Nasal cavity respiratory epithelium epithelial cell of viscerocranial mucosa (primary cell): Measurements from ENCODE around the gene DCAF4L1. TPM values are rescaled to one million over a fixed set of nuclear protein-coding genes. Genes with fewer than 3 reads are reported as not detected.

Experiments
- total RNA-seq: library from RNA; depleted of rRNA; stranded (reverse); fragments of >200 nt; gene quantifications from 2 replicates; pipeline ENCODE4 v1.2.3, GENCODE V29; 2014

Gene DCAF4L1, protein sequence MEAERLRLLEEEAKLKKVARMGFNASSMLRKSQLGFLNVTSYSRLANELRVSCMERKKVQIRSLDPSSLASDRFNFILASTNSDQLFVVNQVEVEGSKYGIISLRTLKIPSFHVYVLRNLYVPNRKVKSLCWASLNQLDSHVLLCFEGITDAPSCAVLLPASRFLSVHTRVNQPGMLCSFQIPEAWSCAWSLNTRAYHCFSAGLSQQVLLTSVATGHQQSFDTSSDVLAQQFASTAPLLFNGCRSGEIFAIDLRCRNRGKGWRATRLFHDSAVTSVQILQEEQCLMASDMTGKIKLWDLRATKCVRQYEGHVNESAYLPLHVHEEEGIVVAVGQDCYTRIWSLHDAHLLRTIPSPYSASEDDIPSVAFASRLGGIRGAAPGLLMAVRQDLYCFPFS
- total RNA-seq, result 0.34 and 0.36 TPM in 2 replicates

DNA sequence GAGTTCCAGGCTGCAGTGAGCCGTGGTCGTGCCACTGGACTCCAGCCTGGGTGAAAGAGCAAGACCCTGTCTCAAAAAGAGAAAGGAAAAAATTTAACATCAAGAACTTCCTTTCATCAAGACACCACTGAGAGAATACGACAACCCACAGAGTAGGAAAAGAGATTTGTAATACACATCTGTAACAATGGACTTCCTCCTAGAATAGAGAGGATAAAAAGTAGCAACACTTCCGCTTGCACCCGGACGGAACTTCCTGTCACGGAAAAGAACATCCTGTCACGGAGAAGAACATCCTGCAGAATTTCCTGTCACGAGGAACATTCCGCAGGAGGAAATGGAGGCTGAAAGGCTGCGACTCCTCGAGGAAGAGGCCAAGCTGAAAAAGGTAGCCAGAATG, at the start of gene DCAF4L1:
TSS of gene DCAF4L1 (plus strand) at position 301 of the 400 bp plus-strand sequence. CDS start at position 338, 37 bp downstream.

DNA sequence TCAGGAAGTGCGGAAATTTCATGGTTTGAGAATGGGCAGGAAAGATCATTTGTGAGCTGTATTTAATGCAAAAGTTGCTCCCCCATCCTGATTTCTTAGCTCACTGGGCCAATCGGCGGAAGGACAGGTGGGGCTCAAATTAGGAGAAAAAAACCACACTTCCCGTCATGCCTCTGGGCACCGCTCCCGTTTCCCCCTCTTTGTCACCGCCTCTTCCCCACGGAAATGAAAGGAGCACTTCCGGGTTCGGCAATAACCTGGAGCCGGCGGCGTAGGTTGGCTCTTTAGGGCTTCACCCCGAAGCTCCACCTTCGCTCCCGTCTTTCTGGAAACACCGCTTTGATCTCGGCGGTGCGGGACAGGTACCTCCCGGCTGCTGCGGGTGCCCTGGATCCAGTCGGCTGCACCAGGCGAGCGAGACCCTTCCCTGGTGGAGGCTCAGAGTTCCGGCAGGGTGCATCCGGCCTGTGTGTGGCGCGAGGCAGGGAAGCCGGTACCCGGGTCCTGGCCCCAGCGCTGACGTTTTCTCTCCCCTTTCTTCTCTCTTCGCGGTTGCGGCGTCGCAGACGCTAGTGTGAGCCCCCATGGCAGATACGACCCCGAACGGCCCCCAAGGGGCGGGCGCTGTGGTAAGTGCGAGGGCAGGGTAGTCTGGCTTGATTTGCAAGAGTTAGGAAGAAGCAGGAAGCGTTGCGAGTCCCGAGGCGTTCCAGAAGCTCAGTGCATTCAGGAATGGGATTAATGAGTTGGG, 46.5 kb upstream of the DCAF4L1 start, which contains the start of gene TMEM33:
TSS of gene TMEM33 (plus strand) at position 529 of the 751 bp plus-strand sequence. CDS start at position 585, 56 bp downstream.

DNA sequence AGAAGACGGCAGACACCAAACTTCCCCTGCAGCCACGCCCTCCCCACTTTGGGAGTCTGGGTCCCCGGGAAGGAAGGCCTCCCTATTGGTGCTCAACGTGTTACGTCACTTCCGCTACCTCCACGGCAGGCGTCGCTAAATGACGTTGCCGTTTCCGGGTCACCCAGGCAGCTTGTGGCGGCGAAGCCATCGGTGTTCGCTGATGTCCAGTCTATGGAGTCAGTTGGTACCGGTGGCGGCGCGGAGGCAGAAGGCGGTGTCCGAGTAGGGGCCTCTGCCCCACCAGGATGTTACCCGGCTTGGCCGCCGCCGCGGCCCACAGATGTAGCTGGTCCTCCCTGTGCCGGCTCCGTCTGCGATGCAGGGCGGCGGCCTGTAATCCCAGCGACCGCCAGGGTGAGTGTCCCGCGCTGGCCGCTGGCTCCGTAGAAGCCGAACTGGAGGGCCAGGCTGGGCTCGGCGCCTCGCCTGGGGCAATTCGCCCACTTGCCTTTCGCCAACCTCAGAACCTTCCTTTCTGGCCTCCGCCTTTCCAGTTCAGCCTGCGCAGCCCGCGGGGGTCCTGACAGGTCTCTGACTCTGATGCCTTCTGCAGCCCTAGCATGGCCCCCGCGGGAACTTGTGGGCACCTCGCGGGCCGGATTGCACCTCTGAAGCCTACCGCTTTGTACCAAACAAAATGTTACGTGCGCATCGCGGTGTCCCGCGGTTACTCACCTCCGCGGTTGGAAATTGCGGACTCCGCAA, 9.0 kb downstream of the DCAF4L1 start, which contains the start of gene SLC30A9:
TSS of gene SLC30A9 (plus strand) at position 166 of the 747 bp plus-strand sequence. CDS start at position 288, 122 bp downstream.

Other genes starting within 250 kb of the DCAF4L1 start
- gene PHOX2B, start 233.0 kb upstream of the DCAF4L1 start, total RNA-seq, result not detected in 2 replicates
- 119 and 155 TPM in 2 replicates for gene TMEM33, start 46.3 kb upstream of the DCAF4L1 start, total RNA-seq
- gene SLC30A9, start 8.8 kb downstream of the DCAF4L1 start, total RNA-seq, result 49.2 and 69.7 TPM in 2 replicates
- not detected in 2 replicates for gene BEND4, start 170.9 kb downstream of the DCAF4L1 start, total RNA-seq